Measurements from ENCODE around the gene MINK1. TPM values are rescaled to one million over a fixed set of nuclear protein-coding genes. Genes with fewer than 3 reads are reported as not detected.
A peak's percentile ranks its signal among the peaks of the same experiment; 100 is the strongest.

Gene MINK1
- total and polyA plus RNA-seq, 2 of the 8 experiments (the other 6 are each of a cell fraction or from before 2014, with no cell fraction given) = 26.9 to 77.7 TPM

DNA sequence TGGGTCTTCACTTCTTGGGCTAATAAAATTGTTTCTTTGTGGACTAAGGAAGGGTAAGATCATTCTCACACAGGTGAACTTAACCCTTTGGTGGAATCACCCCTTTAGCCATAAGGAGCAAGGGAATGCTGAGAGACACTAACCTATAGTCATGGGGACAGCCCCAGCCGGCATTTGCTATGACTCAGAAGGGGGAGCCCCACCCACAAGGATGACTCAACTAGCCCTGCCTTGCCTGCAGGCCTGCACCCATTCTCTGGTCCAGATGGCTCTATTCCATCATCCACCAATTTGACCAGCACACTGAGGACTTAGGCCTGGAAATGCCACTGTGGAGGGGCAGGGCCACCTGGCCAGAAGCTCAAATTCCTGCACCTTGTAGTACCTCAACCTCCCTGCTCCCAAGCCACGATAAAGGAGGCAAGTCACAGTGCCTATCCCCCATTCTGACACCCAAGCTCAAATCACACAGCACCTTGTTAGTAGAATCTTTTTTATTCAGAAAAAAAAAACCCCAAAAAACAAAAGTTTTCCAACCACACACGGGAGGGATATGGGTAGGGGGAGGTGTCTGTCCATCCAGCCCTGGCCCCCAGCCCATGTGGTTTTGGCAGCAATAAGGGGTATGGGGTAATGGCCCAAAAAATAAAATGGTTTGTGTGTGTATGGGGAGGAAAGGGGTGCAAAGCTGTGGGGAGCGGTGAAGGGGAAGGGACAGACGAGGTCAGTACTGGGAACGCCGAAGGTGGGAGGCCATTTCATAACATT lies 112.2 kb downstream of the MINK1 start:
- Histone ChIP-seq H3K4me1 (replicated peaks in 1 of 4; ENCODE audit: control insufficient read depth in 3 of 4, insufficient read depth in 4 of 4, low read length in 3 of 4) (peaks cover 3 to 10% (median 5%) of the 10 kb centered on the region in 4 experiments; a peak in 6 of 7 replicates), H3K9ac (replicated peaks in 1 of 4; ENCODE audit: extremely low read depth in 1 of 4, low read depth in 3 of 4, low read length in 3 of 4) (peak overlapping the region in 1 of 4 experiments; percentile 52; a peak in 3 of 7 replicates), H3K27me3 (replicated peaks in 1 of 4; ENCODE audit: control insufficient read depth in 3 of 4, extremely low read depth in 1 of 4, insufficient read depth in 3 of 4, low read length in 3 of 4) (no peaks in the 10 kb centered on the region), H3K4me2 (ENCODE audit: insufficient read depth in 1 of 2, low read depth in 2 of 2, low read length in 2 of 2) (peak overlapping the region; percentile 16 to 95; a peak in 2 of 4 replicates), H3K9me3 (ENCODE audit: insufficient read depth in 2 of 2, low read depth in 1 of 2, low read length in 1 of 2) (no peaks in the 10 kb centered on the region), H3K23me2 (ENCODE audit: low read depth, low read length) (peaks cover 21% of the 10 kb centered on the region), H2AK5ac (ENCODE audit: low read depth, low read length) (no peak overlapping the region), H3K14ac (ENCODE audit: insufficient read length) (no peak overlapping the region), H2AFZ (ENCODE audit: low read length) (no peak overlapping the region), H3K79me1 (ENCODE audit: low read depth, low read length) (peaks cover 2% of the 10 kb centered on the region; the same call in 1 of the 2 replicates), H2BK5ac (ENCODE audit: low read depth, low read length) (no peak overlapping the region; the same call in 1 of the 2 replicates), H4K5ac (ENCODE audit: insufficient read length, low read depth, low read length) (no peak overlapping the region), H4K20me1 (replicated peaks in 1 of 2; ENCODE audit: control insufficient read depth in 1 of 2, insufficient read depth in 2 of 2, low read length in 2 of 2) (peaks cover 16 to 23% of the 10 kb centered on the region in 2 experiments), H3K36me3 (ENCODE audit: control insufficient read depth in 2 of 4, insufficient read depth in 4 of 4, low read length in 3 of 4) (peaks cover 8 to 42% (median 28%) of the 10 kb centered on the region in 4 experiments), H3K4me3 (ENCODE audit: extremely low read depth in 1 of 4, insufficient read depth in 2 of 4, low read depth in 3 of 4, low read length in 4 of 4) (no peak overlapping the region), H2BK15ac (ENCODE audit: low read length) (no peak overlapping the region), H4K8ac (ENCODE audit: extremely low read depth, insufficient read depth, low read length) (no peak overlapping the region), H2BK120ac (replicated peaks; ENCODE audit: low read depth, low read length) (no peak overlapping the region), H3K79me2 (ENCODE audit: control insufficient read depth in 1 of 2, insufficient read depth in 2 of 2, low read length in 2 of 2) (peaks cover 8 to 57% of the 10 kb centered on the region in 2 experiments), H3K18ac (ENCODE audit: extremely low read depth, low read length) (no peak overlapping the region), H4K91ac (replicated peaks; ENCODE audit: insufficient read length, low read length) (no peak overlapping the region), H3K27ac (ENCODE audit: low read depth, low read length) (peak overlapping the region; percentile 33; the same call in 1 of the 2 replicates), H2BK20ac (ENCODE audit: low read length) (no peak overlapping the region), H2BK12ac (ENCODE audit: low read depth, low read length) (no peak overlapping the region), H3K23ac (ENCODE audit: insufficient read length) (no peak overlapping the region), H3K4ac (replicated peaks; ENCODE audit: insufficient read length, low read depth, low read length) (no peak overlapping the region), H3K56ac (replicated peaks; ENCODE audit: insufficient read length, low read depth, low read length) (no peak overlapping the region)
- POLR2A ChIA-PET (ENCODE audit: partially characterized antibody) = interaction anchor here (0.7 to 32.4 kb wide), 17 partner anchors 2 to 241 kb away, joined by 3 to 987 read pairs (median 7); partner anchors contain the start of genes C17orf107, CAMTA2, ENO3 and GP1BA
- CTCF ChIA-PET (ENCODE audit: partially characterized antibody) = interaction anchor here (1.5 kb wide), 1 partner anchor 36 kb away, joined by 5 read pairs; no protein-coding TSS in a partner anchor
- FAIRE-seq (no peak), DNase-seq (ENCODE audit: low read depth in 1 of 2, low spot score in 2 of 2) (peak in 1 of 2 experiments; percentile 58)
- 81% methylated on average over 7 of the region's 7 CpGs; no CpG with 5 or more reads in 1 of the 2 experiments for WGBS, 2 experiments (ENCODE audit: extremely low coverage in 1 of 2, insufficient coverage in 1 of 2, insufficient read length in 1 of 2, insufficient replicate concordance in 2 of 2, low coverage in 1 of 2, low lambda C conversion rate in 2 of 2, missing lambda C conversion rate in 1 of 2)
- no peak for TF ChIP-seq JUN (IDR thresholded peaks at IDR 0.05; ENCODE audit: low read depth, low read length)
- TF ChIP-seq, protein P1, sequence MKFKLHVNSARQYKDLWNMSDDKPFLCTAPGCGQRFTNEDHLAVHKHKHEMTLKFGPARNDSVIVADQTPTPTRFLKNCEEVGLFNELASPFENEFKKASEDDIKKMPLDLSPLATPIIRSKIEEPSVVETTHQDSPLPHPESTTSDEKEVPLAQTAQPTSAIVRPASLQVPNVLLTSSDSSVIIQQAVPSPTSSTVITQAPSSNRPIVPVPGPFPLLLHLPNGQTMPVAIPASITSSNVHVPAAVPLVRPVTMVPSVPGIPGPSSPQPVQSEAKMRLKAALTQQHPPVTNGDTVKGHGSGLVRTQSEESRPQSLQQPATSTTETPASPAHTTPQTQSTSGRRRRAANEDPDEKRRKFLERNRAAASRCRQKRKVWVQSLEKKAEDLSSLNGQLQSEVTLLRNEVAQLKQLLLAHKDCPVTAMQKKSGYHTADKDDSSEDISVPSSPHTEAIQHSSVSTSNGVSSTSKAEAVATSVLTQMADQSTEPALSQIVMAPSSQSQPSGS (IDR thresholded peaks at IDR 0.05; ENCODE audit: low read length) = peak; percentile 14; the same call in 1 of the 2 replicates
- TF ChIP-seq POLR2A (IDR thresholded peaks at IDR 0.05; ENCODE audit: control extremely low read depth in 1 of 2, low read depth in 2 of 2, low read length in 2 of 2) = peak in 1 of 2 experiments; percentile 80; a peak in 1 of 3 replicates
- 0 out of 2 replicates have a peak, but pooled peaks have one; percentile 30 for TF ChIP-seq TAF1 (IDR thresholded peaks at IDR 0.05; ENCODE audit: low read depth, low read length)
- no peak for TF ChIP-seq CHD2 (IDR thresholded peaks at IDR 0.05; ENCODE audit: low read length)
- TF ChIP-seq SP1 (IDR thresholded peaks at IDR 0.05; ENCODE audit: low read depth, low read length) = peak; percentile 63; the same call in 1 of the 2 replicates
- peak in 1 of 2 experiments; percentile 81; a peak in 1 of 4 replicates for TF ChIP-seq SIN3A (conservative IDR thresholded peaks at IDR 0.05 in 1 of 2, IDR thresholded peaks at IDR 0.05 in 1 of 2; ENCODE audit: low read depth in 1 of 2, low read length in 2 of 2)
- TF ChIP-seq TAF7 (optimal IDR thresholded peaks at IDR 0.05; ENCODE audit: borderline replicate concordance, low read depth, low read length) = peak; percentile 13
- TF ChIP-seq ASH2L (IDR thresholded peaks at IDR 0.05; ENCODE audit: low read length) = no peak
- TF ChIP-seq MAFK (IDR thresholded peaks at IDR 0.05; ENCODE audit: low read depth, low read length) = peak; percentile 17; the same call in 1 of the 2 replicates
